Esophagus squamous epithelium (tissue), 5 donors: ENCODE measurements around the gene LMBR1L. TPM values are rescaled to one million over a fixed set of nuclear protein-coding genes. Genes with fewer than 3 reads are reported as not detected.

Source experiments
- DNase-seq: peaks from one replicate; lab custom pipeline; 2025; lab: John Stamatoyannopoulos, UW
- H3K27ac ChIP-seq, 4 donors: fragments of 200-600 bp; sonication (generic); one replicate each; pipeline ENCODE4 v1.5.1; 2016 to 2019; ENCODE audit warnings: mild to moderate bottlenecking in 1 of 4
- H3K27me3 ChIP-seq, 4 donors: fragments of 200-600 bp; sonication (generic); 1 replicate in 3 of 4; 2 replicates in 1 of 4; pipeline versions ENCODE4 v1.5.1 to v1.6.0; 2017 to 2021; ENCODE audit warnings: antibody characterized with exemption in 1 of 4
- H3K36me3 ChIP-seq, 3 donors: fragments of 200-600 bp; sonication (generic); one replicate each; pipeline ENCODE4 v1.5.1; 2016 to 2019
- H3K4me1 ChIP-seq, 3 donors: fragments of 200-600 bp; sonication (generic); one replicate each; pipeline ENCODE4 v1.5.1; 2017 to 2019
- H3K4me3 ChIP-seq, 4 donors: fragments of 200-600 bp; sonication (generic); 1 replicate in 3 of 4; 2 replicates in 1 of 4; pipeline ENCODE4 v1.5.1; 2016 to 2019; ENCODE audit warnings: mild to moderate bottlenecking in 2 of 4, moderate library complexity in 1 of 4
- H3K9me3 ChIP-seq, 3 donors: fragments of 200-600 bp; sonication (generic); one replicate each; pipeline ENCODE4 v1.5.1; 2016 to 2019
- POLR2A ChIP-seq, 4 donors: fragments of 450-650 bp; IDR thresholded peaks; one replicate each; pipeline ENCODE4 v1.6.1; 2017; ENCODE audit warnings: antibody characterized with exemption in 4 of 4, mild to moderate bottlenecking in 4 of 4, moderate library complexity in 3 of 4
- WGBS, 2 donors: methylation state at CpG; one replicate each; pipeline ENCODE4 v1.1.5; 2018; 5-methylcytosine and 5-hydroxymethylcytosine counted together
- intact Hi-C: fragments of 100-400 bp; cut with DNase I; formaldehyde crosslinking; loops from one replicate; pipeline ENCODE4 v1.15.0; 2022
- total RNA-seq, 4 donors: library from RNA; depleted of rRNA; stranded (reverse); fragments of >200 nt; gene quantifications; one replicate each; pipeline ENCODE4 v1.1.0, GENCODE V29; 2016
- TF ChIP-seq, protein P1 (sequence below), 6 experiments: fragments of 450-650 bp in 4 of 6; fragments of 200-600 bp in 2 of 6; sonication (generic) in 2 of 6; IDR thresholded peaks; one replicate each; pipeline ENCODE4 v1.5.1; 2016 to 2019; ENCODE audit warnings: antibody characterized with exemption in 6 of 6, mild to moderate bottlenecking in 4 of 6, moderate library complexity in 4 of 6
- donor health status: DM: yes; HTN: yes; CAD: no.

The LMBR1L gene
- total RNA-seq, 4 donors from 2014 or later = 13.7 to 41.8 (median 27.8) TPM

DNA sequence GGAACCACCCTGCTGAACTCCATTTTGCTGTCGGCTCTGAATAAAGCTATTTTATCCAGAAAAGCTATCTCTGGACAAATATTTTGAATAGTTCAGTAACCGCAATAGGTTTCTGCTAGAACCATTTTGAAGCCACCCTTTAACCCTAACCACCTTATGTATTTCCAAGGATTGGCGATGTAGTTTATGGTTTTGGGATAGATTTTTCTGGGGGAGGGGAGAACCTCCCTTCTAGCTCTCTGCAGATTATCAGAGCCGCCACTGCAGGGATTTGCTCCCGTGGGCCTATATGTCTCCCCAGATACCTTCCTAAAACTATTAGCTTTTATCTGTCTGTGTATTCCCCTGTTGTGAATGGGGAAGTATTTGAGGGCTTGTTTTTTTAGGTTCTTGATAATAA lies 22.4 kb upstream of the LMBR1L start:
- intact Hi-C loops = loop anchor here (5.0 kb wide), 1 partner anchor 99 kb away; no protein-coding TSS in a partner anchor
- Histone ChIP-seq H3K9me3 (no peaks in the 10 kb centered on the region), H3K27me3 (no peaks in the 10 kb centered on the region), H3K36me3 (peaks cover 0 to 20% (median 5%) of the 10 kb centered on the region in 3 donors), H3K27ac (peak overlapping the region in 3 of 4 donors; percentile 98 to 100 (median 100)), H3K4me1 (peaks cover 20 to 44% (median 23%) of the 10 kb centered on the region in 3 donors), H3K4me3 (peak overlapping the region in 2 of 4 donors; percentile 3 to 98)
- no peak for DNase-seq
- TF ChIP-seq, protein P1, sequence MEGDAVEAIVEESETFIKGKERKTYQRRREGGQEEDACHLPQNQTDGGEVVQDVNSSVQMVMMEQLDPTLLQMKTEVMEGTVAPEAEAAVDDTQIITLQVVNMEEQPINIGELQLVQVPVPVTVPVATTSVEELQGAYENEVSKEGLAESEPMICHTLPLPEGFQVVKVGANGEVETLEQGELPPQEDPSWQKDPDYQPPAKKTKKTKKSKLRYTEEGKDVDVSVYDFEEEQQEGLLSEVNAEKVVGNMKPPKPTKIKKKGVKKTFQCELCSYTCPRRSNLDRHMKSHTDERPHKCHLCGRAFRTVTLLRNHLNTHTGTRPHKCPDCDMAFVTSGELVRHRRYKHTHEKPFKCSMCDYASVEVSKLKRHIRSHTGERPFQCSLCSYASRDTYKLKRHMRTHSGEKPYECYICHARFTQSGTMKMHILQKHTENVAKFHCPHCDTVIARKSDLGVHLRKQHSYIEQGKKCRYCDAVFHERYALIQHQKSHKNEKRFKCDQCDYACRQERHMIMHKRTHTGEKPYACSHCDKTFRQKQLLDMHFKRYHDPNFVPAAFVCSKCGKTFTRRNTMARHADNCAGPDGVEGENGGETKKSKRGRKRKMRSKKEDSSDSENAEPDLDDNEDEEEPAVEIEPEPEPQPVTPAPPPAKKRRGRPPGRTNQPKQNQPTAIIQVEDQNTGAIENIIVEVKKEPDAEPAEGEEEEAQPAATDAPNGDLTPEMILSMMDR (IDR thresholded peaks at IDR 0.05) = no peak
- no peak for TF ChIP-seq POLR2A (IDR thresholded peaks at IDR 0.05)
- 49 to 52% methylated on average over 5 of the region's 5 CpGs for WGBS, 2 donors

DNA sequence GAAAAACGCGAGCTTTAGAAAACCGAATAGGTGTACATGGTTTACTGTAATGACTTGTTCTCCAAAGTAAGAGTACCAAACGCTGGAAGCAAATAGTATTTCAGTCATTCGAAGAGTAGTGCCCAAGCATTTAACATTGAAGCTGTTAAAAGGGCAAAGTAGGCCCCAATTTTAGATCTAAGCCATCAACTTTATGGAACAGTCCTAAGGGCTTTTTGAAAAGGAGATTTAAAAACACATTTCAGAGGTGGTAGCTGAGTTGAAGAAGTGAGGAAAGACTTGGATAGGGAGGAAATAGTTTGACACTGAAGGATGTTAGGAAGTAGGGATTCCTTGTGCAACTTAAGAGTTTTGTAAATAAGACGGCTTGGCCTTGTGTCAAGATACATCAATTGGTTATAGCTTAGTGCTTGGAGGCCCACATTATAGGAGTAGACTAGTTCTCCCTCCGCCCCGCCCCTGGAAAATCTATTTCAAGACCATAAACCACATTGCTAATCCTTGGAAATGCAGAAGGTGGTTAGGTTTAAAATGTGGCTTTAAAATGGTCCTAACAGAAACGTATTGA lies 21.3 kb upstream of the LMBR1L start:
- Histone ChIP-seq H3K4me1 (peaks cover 20 to 44% (median 23%) of the 10 kb centered on the region in 3 donors), H3K27ac (peak overlapping the region; percentile 98 to 100 (median 100)), H3K36me3 (peaks cover 0 to 30% (median 11%) of the 10 kb centered on the region in 3 donors), H3K27me3 (no peaks in the 10 kb centered on the region), H3K9me3 (no peaks in the 10 kb centered on the region), H3K4me3 (peak overlapping the region; percentile 89 to 99 (median 94))
- whole genome bisulfite sequencing, 2 donors = 9 to 15% methylated on average over 9 of the region's 9 CpGs
- TF ChIP-seq, protein P1 (IDR thresholded peaks at IDR 0.05) = no peak
- no peak for TF ChIP-seq POLR2A (IDR thresholded peaks at IDR 0.05)
- intact Hi-C loops = loop anchor here (5.0 kb wide), 1 partner anchor 100 kb away; no protein-coding TSS in a partner anchor
- no peak for DNase-seq

GRCh38 chr12:49131051-49131893 lies 20.6 kb upstream of the LMBR1L start, which contains the start of gene TUBA1B:
TUBA1B (minus strand) TSS chr12:49131395; CDS start chr12:49131300, 95 bp downstream.
- TF ChIP-seq POLR2A (IDR thresholded peaks at IDR 0.05) = peak in 2 of 4 donors; percentile 92 to 95
- TF ChIP-seq, protein P1 (IDR thresholded peaks at IDR 0.05) = peak in 1 of 6 experiments; percentile 7
- H3K27me3 ChIP-seq = no peaks in the 10 kb centered on the region
- peaks cover 0 to 36% (median 15%) of the 10 kb centered on the region in 3 donors for H3K36me3 ChIP-seq
- no peaks in the 10 kb centered on the region for H3K9me3 ChIP-seq
- whole genome bisulfite sequencing, 2 donors = 0 to 1% methylated on average over 29 to 48 of the region's 79 CpGs
- peak within 1 kb of the TSS; percentile 89 to 99 (median 94) for H3K4me3 ChIP-seq
- intact Hi-C loops = loop anchor here (5.0 kb wide), 1 partner anchor 101 kb away; no protein-coding TSS in a partner anchor
- peaks cover 20 to 44% (median 23%) of the 10 kb centered on the region in 3 donors for H3K4me1 ChIP-seq
- DNase-seq = peak; percentile 61
- H3K27ac ChIP-seq = peak within 1 kb of the TSS; percentile 98 to 100 (median 100)

DNA sequence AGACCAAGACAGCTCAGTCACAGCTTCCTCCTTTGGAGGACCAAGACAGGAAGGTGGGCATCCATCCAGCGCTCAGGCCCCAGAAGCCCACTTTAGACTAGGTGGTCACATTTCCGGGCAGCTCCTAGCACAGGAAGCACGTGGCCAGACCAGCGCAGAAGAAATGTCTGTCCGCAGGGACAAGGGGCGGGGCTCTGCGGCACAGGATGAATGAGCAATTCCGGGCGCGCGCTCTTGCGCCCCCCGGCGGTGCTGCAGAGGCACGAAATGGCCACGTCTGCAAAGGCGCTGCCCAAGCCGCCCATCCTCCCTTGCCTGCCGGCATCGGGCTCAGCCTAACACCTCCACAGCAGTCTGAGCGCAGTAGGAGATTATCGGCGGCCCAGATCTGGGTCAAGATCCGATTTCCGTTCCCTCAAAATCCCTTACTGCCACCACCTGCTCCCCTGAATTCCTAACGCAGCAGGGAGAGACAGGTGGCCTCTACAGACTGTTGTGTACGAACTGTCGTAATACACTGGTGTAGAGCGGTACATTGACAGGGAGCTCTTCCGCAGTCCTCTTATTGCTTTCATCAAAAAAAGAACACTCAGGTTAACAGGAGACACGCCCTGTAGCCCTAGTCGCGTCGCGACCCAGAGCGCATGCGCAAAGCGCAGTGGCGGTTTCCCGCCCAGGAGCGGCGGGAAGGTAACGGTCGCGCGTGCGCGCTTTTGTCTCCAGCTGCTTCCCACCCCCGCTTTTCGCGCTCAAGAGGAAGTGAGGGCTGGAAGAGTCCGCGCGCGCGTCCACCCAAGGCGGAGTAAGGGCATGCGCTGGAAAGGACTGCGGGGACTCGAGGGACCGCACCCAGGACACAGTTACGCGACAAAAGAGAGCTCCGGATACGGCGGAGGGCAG lies 19.8 kb upstream of the LMBR1L start:
- 0% methylated on average over 24 to 42 of the region's 66 CpGs for WGBS, 2 donors
- intact Hi-C loops = loop anchor here (5.0 kb wide), 1 partner anchor 102 kb away; no protein-coding TSS in a partner anchor

More for the DNA sequence above, 19.8 kb upstream of the LMBR1L start:
- H3K9me3 ChIP-seq = no peaks in the 10 kb centered on the region
- TF ChIP-seq, protein P1 (IDR thresholded peaks at IDR 0.05) = peak; percentile 81 to 95 (median 90)
- peak in 1 of 4 donors; percentile 53 for TF ChIP-seq POLR2A (IDR thresholded peaks at IDR 0.05)
- H3K36me3 ChIP-seq = peaks cover 0 to 36% (median 15%) of the 10 kb centered on the region in 3 donors
- H3K4me1 ChIP-seq = peaks cover 20 to 44% (median 23%) of the 10 kb centered on the region in 3 donors
- H3K27ac ChIP-seq = peak overlapping the region; percentile 98 to 100 (median 100)
- no peaks in the 10 kb centered on the region for H3K27me3 ChIP-seq
- peak overlapping the region; percentile 89 to 99 (median 94) for H3K4me3 ChIP-seq
- DNase-seq = peak; percentile 65
